T-helper 1 cell treated with Interleukin-12 subunit alpha and Interleukin-12 subunit beta and Interleukin-4 antibody, amounts not matched to agents 30 μg/mL and 1 μg/mL, for 36 hours (primary cell): Measurements from ENCODE around the gene PNPLA1.

Source experiments
- H3K27ac Mint-ChIP-seq: one replicate; pipeline ENCODE4 v1.8.0; 2021; ENCODE audit warnings: mild to moderate bottlenecking, mixed read lengths
- H3K27me3 Mint-ChIP-seq: one replicate; pipeline ENCODE4 v1.8.0; 2021; ENCODE audit warnings: low read depth, mixed read lengths
- H3K36me3 Mint-ChIP-seq: one replicate; pipeline ENCODE4 v1.8.0; 2021; ENCODE audit warnings: low read depth, mixed read lengths
- H3K4me1 Mint-ChIP-seq: one replicate; pipeline ENCODE4 v1.8.0; 2021; ENCODE audit warnings: low read depth, mixed read lengths
- H3K4me3 Mint-ChIP-seq: one replicate; pipeline ENCODE4 v1.8.0; 2021; ENCODE audit warnings: mild to moderate bottlenecking, moderate library complexity, mixed read lengths
- H3K9me3 Mint-ChIP-seq: one replicate; pipeline ENCODE4 v1.8.0; 2021; ENCODE audit warnings: mixed read lengths

PNPLA1 gene

GRCh38 chr6:36309203-36309602 lies 39.3 kb downstream of the PNPLA1 start:
- H3K27me3 Mint-ChIP-seq, result peaks cover 28% of the 10 kb centered on the region
- no peak overlapping the region for H3K4me3 Mint-ChIP-seq
- H3K36me3 Mint-ChIP-seq, result no peaks in the 10 kb centered on the region
- H3K27ac Mint-ChIP-seq, result no peak overlapping the region
- H3K4me1 Mint-ChIP-seq, result peaks cover 2% of the 10 kb centered on the region
- no peaks in the 10 kb centered on the region for H3K9me3 Mint-ChIP-seq

DNA sequence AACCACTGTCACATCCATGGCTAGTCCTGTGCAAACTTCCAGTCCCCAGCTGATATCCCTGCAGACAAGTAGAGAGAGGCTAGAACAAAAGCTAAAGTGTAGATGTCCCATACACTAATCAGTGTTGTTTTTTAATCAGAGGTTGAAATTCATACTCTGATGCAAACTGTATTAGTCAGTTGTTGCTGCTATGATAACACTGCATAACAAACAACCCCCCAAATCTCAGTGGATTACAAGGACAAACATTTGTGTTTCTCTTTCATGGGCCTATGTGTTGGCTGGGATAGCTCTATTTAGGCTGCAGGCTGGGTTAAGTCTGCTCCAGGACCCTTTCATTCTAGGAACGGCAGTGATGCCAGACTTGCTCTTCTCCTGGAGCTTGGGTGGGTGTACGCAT lies 40.0 kb downstream of the PNPLA1 start:
- H3K9me3 Mint-ChIP-seq, result no peaks in the 10 kb centered on the region
- H3K4me3 Mint-ChIP-seq, result no peak overlapping the region
- H3K27me3 Mint-ChIP-seq, result peaks cover 28% of the 10 kb centered on the region
- peaks cover 2% of the 10 kb centered on the region for H3K4me1 Mint-ChIP-seq
- no peaks in the 10 kb centered on the region for H3K36me3 Mint-ChIP-seq
- no peak overlapping the region for H3K27ac Mint-ChIP-seq

DNA sequence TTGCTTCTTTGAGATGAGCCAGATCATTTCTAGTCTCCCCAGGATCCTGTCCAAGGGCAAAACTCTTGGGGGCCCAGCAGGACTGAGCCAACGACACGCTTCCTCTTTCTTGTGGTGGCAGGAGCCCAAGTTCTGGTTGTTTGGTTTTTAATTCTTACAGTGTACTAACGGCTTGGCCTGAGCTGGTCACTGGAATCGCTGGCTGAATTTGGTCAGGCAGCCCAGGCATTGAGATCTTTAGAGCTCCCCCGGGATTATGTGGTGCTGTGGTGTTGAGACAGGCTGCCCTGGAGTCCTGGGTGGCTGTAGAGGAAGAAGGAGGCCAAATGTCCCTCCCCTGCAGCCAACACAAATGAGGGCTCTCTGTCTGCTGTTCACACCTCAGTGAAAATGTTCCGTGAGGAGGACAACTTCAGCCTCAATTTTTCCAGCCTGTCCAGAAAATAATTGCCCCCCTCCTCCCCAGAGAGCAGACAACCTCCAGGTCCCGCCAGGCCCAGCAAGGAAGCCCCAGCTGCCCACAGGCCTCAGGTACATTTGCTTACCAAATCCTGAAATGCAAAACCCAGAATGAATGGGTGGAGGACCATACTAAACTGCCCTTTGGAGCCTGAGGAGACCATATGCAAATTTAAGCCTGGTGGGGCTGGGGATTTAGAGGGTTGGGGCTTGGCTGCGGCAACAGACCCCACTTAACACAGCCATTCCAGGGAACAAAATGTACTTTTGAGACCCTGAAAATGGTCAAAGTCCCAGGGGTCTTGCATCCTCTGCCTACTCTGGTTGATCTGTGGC lies 43.2 kb downstream of the PNPLA1 start:
- no peak overlapping the region for H3K27ac Mint-ChIP-seq
- H3K4me1 Mint-ChIP-seq, result peaks cover 2% of the 10 kb centered on the region
- H3K36me3 Mint-ChIP-seq, result no peaks in the 10 kb centered on the region
- no peak overlapping the region for H3K4me3 Mint-ChIP-seq
- H3K27me3 Mint-ChIP-seq, result peaks cover 40% of the 10 kb centered on the region
- no peaks in the 10 kb centered on the region for H3K9me3 Mint-ChIP-seq

DNA sequence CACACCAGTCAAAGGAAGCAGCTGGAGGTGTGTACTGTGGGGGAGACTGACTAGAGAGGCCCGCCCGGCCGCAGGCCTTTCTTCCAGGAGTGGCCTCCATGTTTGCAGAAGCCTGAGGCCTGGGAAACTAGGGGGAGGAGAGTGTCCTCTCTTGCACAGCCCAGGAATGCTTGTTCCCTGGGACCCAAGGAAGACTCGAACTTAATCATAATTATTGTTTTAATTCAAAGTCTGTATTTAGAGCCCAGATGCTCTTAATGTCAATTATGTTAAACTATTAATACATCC lies 43.7 kb downstream of the PNPLA1 start:
- peaks cover 2% of the 10 kb centered on the region for H3K4me1 Mint-ChIP-seq
- no peaks in the 10 kb centered on the region for H3K9me3 Mint-ChIP-seq
- H3K27me3 Mint-ChIP-seq, result peaks cover 44% of the 10 kb centered on the region
- H3K4me3 Mint-ChIP-seq, result no peak overlapping the region
- no peaks in the 10 kb centered on the region for H3K36me3 Mint-ChIP-seq
- H3K27ac Mint-ChIP-seq, result no peak overlapping the region

GRCh38 chr6:36314221-36315014 lies 44.6 kb downstream of the PNPLA1 start:
- Mint-ChIP-seq H3K4me1 (no peaks in the 10 kb centered on the region), H3K27ac (no peak overlapping the region), H3K9me3 (no peaks in the 10 kb centered on the region), H3K27me3 (peaks cover 42% of the 10 kb centered on the region), H3K4me3 (no peak overlapping the region), H3K36me3 (no peaks in the 10 kb centered on the region)

- H3K27me3 Mint-ChIP-seq, result peaks cover 29% of the 10 kb centered on the region
- no peak overlapping the region for H3K4me3 Mint-ChIP-seq
- no peaks in the 10 kb centered on the region for H3K9me3 Mint-ChIP-seq
- H3K36me3 Mint-ChIP-seq, result no peaks in the 10 kb centered on the region
- H3K27ac Mint-ChIP-seq, result no peak overlapping the region
- H3K4me1 Mint-ChIP-seq, result no peaks in the 10 kb centered on the region
These were observed 46.1 kb downstream of the PNPLA1 start for GRCh38 chr6:36315921-36316320.

DNA sequence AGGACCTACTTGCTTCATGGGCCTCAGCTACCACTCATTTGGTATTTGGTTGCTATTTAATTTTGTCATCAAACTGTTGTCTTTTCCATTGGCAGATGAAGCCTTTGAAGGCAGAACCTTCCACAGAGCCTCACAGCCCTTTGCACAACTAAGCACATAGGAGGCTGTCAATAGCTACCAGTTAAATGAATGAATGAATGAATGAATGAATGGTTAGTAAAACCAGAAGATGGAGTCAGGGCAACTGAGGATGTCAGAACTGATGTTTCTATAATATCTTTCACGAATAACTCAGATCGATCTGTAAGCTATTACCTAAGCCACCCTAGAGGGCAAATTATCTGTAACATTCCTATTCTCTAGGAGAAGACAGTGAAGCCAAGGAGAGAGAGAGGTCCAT lies 47.8 kb downstream of the PNPLA1 start:
- Mint-ChIP-seq H3K27ac (no peak overlapping the region), H3K9me3 (no peaks in the 10 kb centered on the region), H3K4me1 (no peaks in the 10 kb centered on the region), H3K36me3 (no peaks in the 10 kb centered on the region), H3K27me3 (peaks cover 27% of the 10 kb centered on the region), H3K4me3 (no peak overlapping the region)

GRCh38 chr6:36318690-36319435 lies 49.0 kb downstream of the PNPLA1 start:
- Mint-ChIP-seq H3K36me3 (no peaks in the 10 kb centered on the region), H3K27ac (no peak overlapping the region), H3K9me3 (no peaks in the 10 kb centered on the region), H3K27me3 (peaks cover 27% of the 10 kb centered on the region), H3K4me1 (no peaks in the 10 kb centered on the region), H3K4me3 (no peak overlapping the region)

- Mint-ChIP-seq H3K9me3 (no peaks in the 10 kb centered on the region), H3K4me3 (no peak overlapping the region), H3K27ac (no peak overlapping the region), H3K4me1 (no peaks in the 10 kb centered on the region), H3K27me3 (peaks cover 27% of the 10 kb centered on the region), H3K36me3 (no peaks in the 10 kb centered on the region)
These were observed 49.5 kb downstream of the PNPLA1 start for GRCh38 chr6:36319436-36319762.

GRCh38 chr6:36319821-36320220 lies 50.0 kb downstream of the PNPLA1 start:
- peaks cover 27% of the 10 kb centered on the region for H3K27me3 Mint-ChIP-seq
- H3K36me3 Mint-ChIP-seq, result no peaks in the 10 kb centered on the region
- no peaks in the 10 kb centered on the region for H3K9me3 Mint-ChIP-seq
- H3K4me1 Mint-ChIP-seq, result no peaks in the 10 kb centered on the region
- H3K27ac Mint-ChIP-seq, result no peak overlapping the region
- H3K4me3 Mint-ChIP-seq, result no peak overlapping the region

DNA sequence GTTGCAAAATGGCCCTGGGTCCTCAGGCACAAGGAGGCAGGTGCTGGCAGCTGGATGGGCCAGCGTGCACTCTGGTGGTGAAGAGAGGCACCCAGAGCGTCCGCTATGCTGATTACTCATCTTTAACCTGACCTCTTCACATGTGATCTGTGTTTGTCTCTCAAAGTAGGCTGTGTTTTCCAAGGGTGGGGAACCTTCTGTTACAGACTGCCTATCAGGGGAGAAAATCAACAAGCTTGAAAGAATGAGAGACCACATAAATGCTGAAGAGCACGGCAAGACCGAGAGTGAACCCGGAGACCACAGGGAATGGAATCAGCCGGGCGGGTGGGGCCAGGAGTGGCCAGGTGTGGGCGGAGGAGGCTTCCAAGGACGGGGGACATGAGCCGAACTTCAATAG lies 50.6 kb downstream of the PNPLA1 start:
- H3K9me3 Mint-ChIP-seq, result no peaks in the 10 kb centered on the region
- H3K4me1 Mint-ChIP-seq, result no peaks in the 10 kb centered on the region
- H3K4me3 Mint-ChIP-seq, result no peak overlapping the region
- H3K36me3 Mint-ChIP-seq, result no peaks in the 10 kb centered on the region
- H3K27me3 Mint-ChIP-seq, result peaks cover 27% of the 10 kb centered on the region
- H3K27ac Mint-ChIP-seq, result no peak overlapping the region

- H3K36me3 Mint-ChIP-seq, result no peaks in the 10 kb centered on the region
- H3K4me1 Mint-ChIP-seq, result no peaks in the 10 kb centered on the region
- peaks cover 30% of the 10 kb centered on the region for H3K27me3 Mint-ChIP-seq
- H3K27ac Mint-ChIP-seq, result no peak overlapping the region
- H3K4me3 Mint-ChIP-seq, result no peak overlapping the region
- no peaks in the 10 kb centered on the region for H3K9me3 Mint-ChIP-seq
These were observed 52.7 kb downstream of the PNPLA1 start for GRCh38 chr6:36322591-36322990.

- Mint-ChIP-seq H3K27me3 (peaks cover 30% of the 10 kb centered on the region), H3K36me3 (no peaks in the 10 kb centered on the region), H3K4me3 (no peak overlapping the region), H3K9me3 (no peaks in the 10 kb centered on the region), H3K27ac (no peak overlapping the region), H3K4me1 (no peaks in the 10 kb centered on the region)
These were observed 53.2 kb downstream of the PNPLA1 start for GRCh38 chr6:36323062-36323461.

DNA sequence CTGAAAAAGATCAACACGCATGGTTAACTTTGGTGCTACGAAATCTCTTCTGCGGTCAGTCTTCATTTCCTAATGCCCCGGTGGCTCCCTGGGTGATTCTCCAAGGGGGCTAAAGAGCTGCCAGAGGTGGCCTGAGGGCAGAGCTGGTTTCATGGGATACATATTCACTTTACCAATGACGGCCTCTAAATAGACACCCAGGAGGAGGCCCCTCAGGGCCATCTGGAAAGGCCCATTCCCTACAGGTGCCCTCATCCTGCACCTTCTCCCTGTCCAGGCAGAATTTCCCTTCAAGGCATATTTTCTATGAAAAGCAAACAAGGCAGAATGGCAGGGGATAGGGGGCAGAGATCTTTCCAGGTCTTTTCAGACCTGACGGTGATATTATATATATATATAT lies 54.3 kb downstream of the PNPLA1 start:
- Mint-ChIP-seq H3K36me3 (no peaks in the 10 kb centered on the region), H3K27me3 (peaks cover 32% of the 10 kb centered on the region), H3K4me1 (no peaks in the 10 kb centered on the region), H3K9me3 (no peaks in the 10 kb centered on the region), H3K4me3 (no peak overlapping the region), H3K27ac (no peak overlapping the region)

DNA sequence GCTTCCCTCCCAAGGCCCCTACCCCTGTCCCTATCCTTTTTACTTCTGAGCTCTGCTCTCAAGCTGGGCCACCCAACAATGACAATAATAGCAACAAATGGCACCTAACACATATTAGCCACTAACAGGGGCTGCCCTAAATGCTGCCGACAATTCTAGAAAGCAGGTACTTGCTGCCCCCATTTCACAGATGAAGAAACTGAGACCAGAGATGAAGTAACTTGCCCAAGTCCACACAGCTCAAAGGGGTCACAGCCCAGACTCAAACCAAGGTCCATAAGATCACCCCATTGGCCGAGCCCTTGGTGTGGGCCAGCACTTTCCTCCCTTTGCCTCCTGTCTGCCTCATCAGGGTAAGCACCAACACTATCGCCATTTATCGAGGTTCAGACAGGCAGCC lies 54.9 kb downstream of the PNPLA1 start:
- Mint-ChIP-seq H3K27me3 (peaks cover 33% of the 10 kb centered on the region), H3K36me3 (no peaks in the 10 kb centered on the region), H3K9me3 (no peaks in the 10 kb centered on the region), H3K4me3 (no peak overlapping the region), H3K27ac (no peak overlapping the region), H3K4me1 (no peaks in the 10 kb centered on the region)
